ENCODE data around the gene GNAS.

DNA sequence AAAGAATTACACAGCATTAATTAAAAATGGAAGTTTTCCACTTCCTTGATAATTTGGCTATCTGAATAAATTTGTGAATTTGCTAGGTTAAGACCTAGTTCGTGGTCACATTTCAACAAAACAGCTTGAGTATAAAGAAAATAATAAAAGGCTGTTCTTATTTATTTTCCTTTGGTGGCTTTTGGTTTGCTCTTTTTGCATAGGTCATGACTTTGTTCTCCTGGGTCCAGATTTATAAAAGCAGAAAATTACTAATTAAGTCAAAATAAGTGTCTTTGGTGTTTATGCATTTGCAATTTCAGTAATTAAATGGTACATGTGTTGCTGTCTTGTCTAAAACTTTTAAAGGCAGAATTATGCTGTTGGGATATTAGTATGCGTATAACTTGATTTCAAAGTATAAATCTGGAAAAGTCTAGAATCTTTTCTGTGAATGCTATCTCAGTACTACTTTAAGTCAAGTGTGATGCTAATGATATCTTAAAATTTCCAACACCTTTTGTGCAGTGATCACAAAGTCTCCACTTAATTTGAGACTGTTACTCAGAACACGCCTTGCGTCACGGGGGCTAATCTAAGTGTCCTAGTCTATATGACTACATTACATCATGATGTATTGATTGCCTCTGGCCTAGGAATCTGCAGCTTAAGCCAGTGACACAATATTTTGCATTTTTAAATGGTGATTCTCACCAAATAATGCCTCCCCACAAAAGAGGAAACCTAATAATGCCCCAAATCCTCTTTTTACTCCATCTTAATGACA is 41.0 kb downstream of the GNAS start:
- TF ChIP-seq CTCF (optimal IDR thresholded peaks at IDR 0.05 in 1 of 3, IDR thresholded peaks at IDR 0.05 in 1 of 3, conservative IDR thresholded peaks at IDR 0.05 in 1 of 3; ENCODE audit: extremely low read depth in 1 of 3, insufficient read depth in 2 of 3, low read length in 3 of 3) (no peak), EZH2 (IDR thresholded peaks at IDR 0.05; ENCODE audit: low read length) (no peak)

Data from keratinocyte (primary cell).